Left ventricle myocardium inferior (tissue), 1 donor: ENCODE data around the gene IMP3. TPM values are rescaled to one million over a fixed set of nuclear protein-coding genes. Genes with fewer than 3 reads are reported as not detected.
"Not testable (repeated sequence)": the region's sequence is repeated elsewhere in the genome, so short reads cannot be mapped to it uniquely, and the experiment has no call there.

Source experiments
- DNase-seq: peaks from one replicate; pipeline ENCODE4 v3.0.0-alpha.2; 2020
- H3K27ac ChIP-seq: fragments of 200-600 bp; replicated peaks from 2 replicates; pipeline ENCODE4 v1.8.0; 2021
- H3K27me3 ChIP-seq: fragments of 200-600 bp; 2 replicates; pipeline ENCODE4 v1.8.0; 2021; ENCODE audit warnings: low read depth
- H3K36me3 ChIP-seq: fragments of 200-600 bp; 2 replicates; pipeline ENCODE4 v1.8.0; 2021
- H3K4me1 ChIP-seq: fragments of 200-600 bp; 2 replicates; pipeline ENCODE4 v1.8.0; 2021
- H3K4me3 ChIP-seq: fragments of 200-600 bp; 2 replicates; pipeline ENCODE4 v1.8.0; 2021; ENCODE audit warnings: mild to moderate bottlenecking, moderate library complexity
- H3K9me3 ChIP-seq: fragments of 200-600 bp; replicated peaks from 2 replicates; pipeline ENCODE4 v1.8.0; 2021
- CTCF ChIP-seq: fragments of 200-600 bp; IDR thresholded peaks from 2 replicates; pipeline ENCODE4 v1.8.0; 2021; ENCODE audit warnings: antibody characterized with exemption, mild to moderate bottlenecking, borderline replicate concordance
- intact Hi-C: fragments of 100-400 bp; cut with micrococcal nuclease; formaldehyde crosslinking; loops from one replicate; pipeline ENCODE4 v1.11.0; 2022
- total RNA-seq: library from RNA; stranded (reverse); fragmentation: NEBNext Ultra II Directional; extraction: Animal tissue kit (Norgen Biotek cat#: 25700); gene quantifications from one replicate; pipeline ENCODE4 v1.2.1, GENCODE V29; 2021
- donor health status: DM: no; HTN: yes; CAD: no; lungs with severe emphysema.

IMP3 gene
- total RNA-seq, 1 donor from 2014 or later = 49.1 TPM

GRCh38 chr15:75686212-75686642, 46.2 kb upstream of the IMP3 start:
- peaks cover 10% of the 10 kb centered on the region for H3K4me1 ChIP-seq
- not testable (repeated sequence) for H3K9me3 ChIP-seq, H3K27me3 ChIP-seq, H3K36me3 ChIP-seq, H3K4me3 ChIP-seq, H3K27ac ChIP-seq
- DNase-seq = peak; percentile 86
- intact Hi-C loops = loop anchor here (10.0 kb wide), 1 partner anchor 119 kb away; no protein-coding TSS in a partner anchor
- TF ChIP-seq CTCF = peak; percentile 89

- peaks cover 5% of the 10 kb centered on the region for H3K36me3 ChIP-seq
- peaks cover 10% of the 10 kb centered on the region for H3K4me1 ChIP-seq
- no peaks in the 10 kb centered on the region for H3K9me3 ChIP-seq
- no peak for DNase-seq
- no peak overlapping the region for H3K27ac ChIP-seq
- no peak overlapping the region for H3K4me3 ChIP-seq
- intact Hi-C loops = loop anchor here (10.0 kb wide), 1 partner anchor 120 kb away; no protein-coding TSS in a partner anchor
- TF ChIP-seq CTCF = no peak
- no peaks in the 10 kb centered on the region for H3K27me3 ChIP-seq
Measured at GRCh38 chr15:75685195-75685594, 45.2 kb upstream of the IMP3 start.

- Histone ChIP-seq H3K9me3 (no peaks in the 10 kb centered on the region), H3K4me3 (no peak overlapping the region), H3K4me1 (peaks cover 10% of the 10 kb centered on the region), H3K27ac (no peak overlapping the region), H3K27me3 (no peaks in the 10 kb centered on the region), H3K36me3 (peaks cover 5% of the 10 kb centered on the region)
- no peak for DNase-seq
- TF ChIP-seq CTCF = no peak
- intact Hi-C loops = loop anchor here (10.0 kb wide), 1 partner anchor 120 kb away; no protein-coding TSS in a partner anchor
Measured at GRCh38 chr15:75684648-75685047, 44.6 kb upstream of the IMP3 start.

GRCh38 chr15:75683646-75684312, 43.8 kb upstream of the IMP3 start:
- H3K9me3 ChIP-seq, H3K36me3 ChIP-seq, H3K27me3 ChIP-seq, H3K27ac ChIP-seq, H3K4me3 ChIP-seq: not testable (repeated sequence)
- peaks cover 10% of the 10 kb centered on the region for H3K4me1 ChIP-seq
- DNase-seq = peak; percentile 61
- TF ChIP-seq CTCF = peak; percentile 86
- intact Hi-C loops = loop anchor here (10.0 kb wide), 1 partner anchor 121 kb away; no protein-coding TSS in a partner anchor

- no peak overlapping the region for H3K27ac ChIP-seq
- H3K4me1 ChIP-seq = peaks cover 11% of the 10 kb centered on the region
- no peak for TF ChIP-seq CTCF
- H3K4me3 ChIP-seq = no peak overlapping the region
- no peaks in the 10 kb centered on the region for H3K36me3 ChIP-seq
- H3K9me3 ChIP-seq = no peaks in the 10 kb centered on the region
- intact Hi-C loops = loop anchor here (10.0 kb wide), 1 partner anchor 122 kb away; no protein-coding TSS in a partner anchor
- no peak for DNase-seq
- H3K27me3 ChIP-seq = no peaks in the 10 kb centered on the region
Measured at GRCh38 chr15:75682181-75683135, 42.4 kb upstream of the IMP3 start.
